IPS-20b (cell line): ENCODE results near the gene PRDM16.
A peak's percentile ranks its signal among the peaks of the same experiment; 100 is the strongest.

Source experiments
- H3K27ac ChIP-seq: one replicate; pipeline ENCODE4 v1.5.1; 2013; ENCODE audit warnings: low read length
- H3K27me3 ChIP-seq: 2 replicates; pipeline ENCODE4 v1.6.1; 2013; ENCODE audit warnings: mild to moderate bottlenecking, low read length, inconsistent platforms; ENCODE audit not compliant: insufficient read depth
- H3K36me3 ChIP-seq: 2 replicates; pipeline ENCODE4 v1.6.1; 2013; ENCODE audit warnings: low read depth, mild to moderate bottlenecking, inconsistent platforms, low read length, moderate library complexity; ENCODE audit not compliant: insufficient read depth
- H3K4me1 ChIP-seq: 2 replicates; pipeline ENCODE4 v1.6.1; 2013; ENCODE audit warnings: mild to moderate bottlenecking, control low read depth, inconsistent platforms, low read length, moderate library complexity; ENCODE audit not compliant: insufficient read depth
- H3K4me3 ChIP-seq: 2 replicates; pipeline ENCODE4 v1.5.1; 2013; ENCODE audit warnings: mild to moderate bottlenecking, low read length, inconsistent platforms
- H3K9ac ChIP-seq: 2 replicates; pipeline ENCODE4 v1.6.1; 2013; ENCODE audit warnings: low read depth, mild to moderate bottlenecking, inconsistent platforms, low read length, moderate library complexity
- H3K9me3 ChIP-seq: 2 replicates; pipeline ENCODE4 v1.6.1; 2013; ENCODE audit warnings: mild to moderate bottlenecking, low read depth, low read length, inconsistent platforms; ENCODE audit not compliant: insufficient read depth

Gene PRDM16

DNA sequence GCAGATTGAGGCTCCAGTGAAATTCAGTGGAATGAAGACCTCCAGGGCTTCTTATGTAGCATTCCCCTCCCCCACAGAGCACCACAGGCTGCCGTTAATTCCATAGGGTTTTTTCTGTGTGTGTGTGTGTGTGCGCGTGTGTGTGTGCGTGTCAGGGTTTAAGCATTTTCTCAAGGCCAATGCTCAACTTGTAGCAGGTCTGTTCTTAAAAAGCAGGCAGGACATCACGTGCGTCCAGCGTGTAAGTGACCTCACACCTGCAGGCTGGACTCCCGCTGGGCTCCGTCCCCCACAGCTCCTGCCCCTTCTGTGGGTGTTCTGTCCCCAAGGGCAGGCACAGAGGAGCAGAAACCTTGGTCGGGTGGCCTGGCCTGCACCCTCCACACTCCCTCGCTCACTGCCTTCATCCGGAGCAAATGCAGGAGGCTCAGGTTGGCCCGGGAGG, 5.3 kb downstream of the PRDM16 start:
- H3K27me3 ChIP-seq, result peaks cover 78% of the 10 kb centered on the region
- peaks cover 14% of the 10 kb centered on the region for H3K4me1 ChIP-seq
- H3K27ac ChIP-seq, result no peak overlapping the region
- H3K4me3 ChIP-seq, result peak overlapping the region; percentile 18; the same call in 1 of the 2 replicates
- H3K9ac ChIP-seq, result no peak overlapping the region
- H3K36me3 ChIP-seq, result no peaks in the 10 kb centered on the region
- no peaks in the 10 kb centered on the region for H3K9me3 ChIP-seq

DNA sequence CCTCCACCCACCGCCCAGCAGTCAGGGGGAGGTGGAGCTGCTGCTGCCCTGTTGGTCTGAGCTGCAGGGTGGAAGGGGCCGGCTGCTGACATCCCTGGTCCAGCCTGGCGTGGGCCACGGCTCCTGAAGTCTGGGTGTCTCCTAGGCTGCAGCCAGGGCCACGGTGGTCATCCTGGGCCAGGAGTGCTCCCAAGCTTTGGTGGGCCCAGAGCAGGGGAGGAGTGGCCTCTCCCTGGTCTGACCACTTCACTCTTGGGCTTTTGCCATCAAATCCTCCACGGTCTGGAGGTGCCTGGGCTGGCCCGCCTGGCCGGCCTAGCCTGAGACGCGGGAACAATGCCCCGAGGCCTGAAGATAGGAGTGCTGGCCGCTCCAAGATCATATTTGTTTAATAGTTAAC, 5.8 kb downstream of the PRDM16 start:
- peaks cover 74% of the 10 kb centered on the region for H3K27me3 ChIP-seq
- H3K9ac ChIP-seq, result no peak overlapping the region
- H3K4me1 ChIP-seq, result peaks cover 14% of the 10 kb centered on the region
- no peaks in the 10 kb centered on the region for H3K36me3 ChIP-seq
- H3K4me3 ChIP-seq, result no peak overlapping the region
- H3K9me3 ChIP-seq, result no peaks in the 10 kb centered on the region
- H3K27ac ChIP-seq, result no peak overlapping the region

DNA sequence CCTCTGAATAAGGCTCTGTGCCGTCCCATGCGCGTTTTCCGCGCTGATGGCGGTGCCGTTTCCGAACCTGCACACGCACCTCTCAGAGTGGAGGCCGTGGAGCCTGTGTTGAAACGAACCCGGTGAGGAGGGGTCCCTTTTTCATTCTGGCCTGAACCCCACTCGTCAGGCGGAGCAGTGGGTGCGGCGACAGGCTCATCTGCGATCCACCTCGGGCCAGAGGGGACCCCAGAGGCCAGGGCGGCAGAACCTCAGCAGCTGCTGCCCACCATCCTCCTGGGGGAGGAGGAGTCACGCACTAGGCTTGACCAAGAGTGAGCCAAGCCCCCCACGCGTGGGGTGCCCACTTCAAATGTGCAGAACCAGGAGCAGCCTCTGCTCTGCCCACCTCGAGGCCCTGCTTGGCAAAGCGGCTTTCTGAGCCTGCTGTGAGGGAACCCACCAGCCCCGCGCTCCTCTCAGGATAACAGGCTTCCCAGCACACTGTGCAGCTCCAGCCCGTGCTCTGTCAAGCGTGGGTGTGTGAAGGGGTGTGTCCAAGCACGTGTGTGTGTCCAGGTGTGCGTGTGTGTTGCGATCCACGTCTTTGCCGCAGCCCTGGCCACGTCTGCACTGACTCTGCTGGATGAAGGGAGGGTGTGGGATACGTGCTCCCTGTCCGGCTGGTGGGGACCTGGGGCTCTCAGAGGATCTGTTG, 6.8 kb downstream of the PRDM16 start:
- peaks cover 66% of the 10 kb centered on the region for H3K27me3 ChIP-seq

DNA sequence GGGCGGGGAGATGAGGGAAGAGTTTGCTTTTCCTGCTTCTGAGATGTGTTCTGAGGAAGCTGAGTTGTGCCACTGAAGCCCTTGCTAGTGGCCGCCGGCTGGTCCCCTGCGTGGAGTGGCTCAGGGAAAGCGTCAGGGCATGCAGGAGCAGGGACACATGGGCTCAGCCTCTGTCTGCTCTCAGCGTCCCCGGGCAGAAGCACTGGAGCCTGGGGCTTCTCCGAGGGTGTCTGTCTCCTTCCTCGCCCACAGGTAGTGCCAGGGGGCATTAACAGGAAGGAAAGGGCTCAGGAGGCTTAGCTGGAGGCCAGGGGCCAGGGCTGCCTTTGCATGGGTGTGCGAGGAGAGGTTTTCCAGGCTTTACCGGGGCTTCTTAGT, 7.3 kb downstream of the PRDM16 start:
- Histone ChIP-seq H3K9me3 (no peaks in the 10 kb centered on the region), H3K27me3 (peaks cover 61% of the 10 kb centered on the region), H3K9ac (no peak overlapping the region), H3K4me1 (peaks cover 14% of the 10 kb centered on the region), H3K4me3 (no peak overlapping the region), H3K36me3 (no peaks in the 10 kb centered on the region), H3K27ac (no peak overlapping the region)

More for the DNA sequence above, 6.8 kb downstream of the PRDM16 start:
- Histone ChIP-seq H3K4me3 (no peak overlapping the region), H3K9me3 (no peaks in the 10 kb centered on the region), H3K27ac (no peak overlapping the region), H3K36me3 (no peaks in the 10 kb centered on the region), H3K9ac (no peak overlapping the region), H3K4me1 (peaks cover 14% of the 10 kb centered on the region)

DNA sequence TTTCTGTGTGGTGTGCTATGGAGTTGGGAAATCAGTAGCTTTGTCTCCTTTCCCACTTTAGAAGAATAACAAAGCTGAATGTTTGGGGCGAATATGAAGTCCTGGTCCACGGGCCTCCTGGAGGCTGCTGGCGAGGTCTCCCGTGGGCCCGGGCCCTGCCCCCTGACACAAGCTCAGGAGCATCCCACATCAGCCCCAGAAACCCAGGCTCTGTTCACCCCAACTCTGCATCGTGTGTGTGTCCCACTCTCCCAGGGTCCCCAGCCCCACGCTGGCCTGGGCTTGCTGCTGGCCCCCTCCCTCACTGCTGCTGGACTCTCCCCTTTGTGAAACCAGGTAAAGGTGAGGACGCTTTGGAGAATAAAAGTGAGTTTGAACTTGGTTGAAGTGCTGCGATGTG, 8.1 kb downstream of the PRDM16 start:
- Histone ChIP-seq H3K36me3 (no peaks in the 10 kb centered on the region), H3K27ac (no peak overlapping the region), H3K9me3 (no peaks in the 10 kb centered on the region), H3K27me3 (peaks cover 53% of the 10 kb centered on the region), H3K9ac (no peak overlapping the region), H3K4me1 (peaks cover 8% of the 10 kb centered on the region), H3K4me3 (no peak overlapping the region)

DNA sequence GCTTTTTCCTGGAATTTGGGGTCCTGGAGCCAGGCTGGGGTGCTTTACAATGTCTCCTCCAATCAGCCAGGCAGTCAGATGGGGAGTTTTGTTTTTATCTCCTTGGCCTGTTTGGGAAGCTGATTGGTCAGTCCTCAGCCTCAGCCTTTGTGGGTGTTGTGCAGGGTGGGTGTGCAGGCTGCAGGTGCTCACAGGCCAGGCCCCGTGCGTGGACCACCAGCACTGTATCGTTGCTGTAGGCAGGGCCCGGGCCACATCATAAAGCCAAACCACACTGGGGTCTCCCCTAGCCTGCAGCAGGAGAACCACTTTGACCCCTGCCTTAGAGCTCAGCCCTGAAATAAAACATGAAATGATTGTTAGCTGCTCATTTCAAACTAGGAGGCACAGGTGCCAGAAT, 8.6 kb downstream of the PRDM16 start:
- H3K4me3 ChIP-seq, result no peak overlapping the region
- no peak overlapping the region for H3K9ac ChIP-seq
- H3K4me1 ChIP-seq, result peaks cover 5% of the 10 kb centered on the region
- no peaks in the 10 kb centered on the region for H3K36me3 ChIP-seq
- H3K9me3 ChIP-seq, result no peaks in the 10 kb centered on the region
- H3K27me3 ChIP-seq, result peaks cover 49% of the 10 kb centered on the region
- H3K27ac ChIP-seq, result no peak overlapping the region

DNA sequence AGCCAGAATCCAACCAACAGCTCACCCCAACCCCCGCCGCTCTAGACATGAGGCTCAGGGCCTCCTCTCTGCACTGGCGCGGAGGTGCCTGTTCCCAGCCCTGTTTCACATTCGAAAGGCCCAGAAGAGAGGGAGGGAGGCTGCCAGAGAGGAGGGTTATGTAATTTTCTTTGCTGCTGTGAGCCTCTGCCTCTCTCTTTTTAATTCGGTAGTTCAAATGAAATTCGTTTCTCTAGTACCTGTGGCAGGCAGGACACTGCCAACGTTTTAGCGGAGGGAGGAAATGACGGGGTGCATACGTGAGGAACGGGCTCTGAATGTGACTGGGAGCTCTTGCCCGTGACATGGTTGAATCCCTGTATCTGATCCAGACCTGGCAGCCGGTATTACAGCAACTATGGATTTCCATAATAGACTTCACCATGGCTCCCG, 9.4 kb downstream of the PRDM16 start:
- no peaks in the 10 kb centered on the region for H3K36me3 ChIP-seq
- H3K27me3 ChIP-seq, result peaks cover 40% of the 10 kb centered on the region

DNA sequence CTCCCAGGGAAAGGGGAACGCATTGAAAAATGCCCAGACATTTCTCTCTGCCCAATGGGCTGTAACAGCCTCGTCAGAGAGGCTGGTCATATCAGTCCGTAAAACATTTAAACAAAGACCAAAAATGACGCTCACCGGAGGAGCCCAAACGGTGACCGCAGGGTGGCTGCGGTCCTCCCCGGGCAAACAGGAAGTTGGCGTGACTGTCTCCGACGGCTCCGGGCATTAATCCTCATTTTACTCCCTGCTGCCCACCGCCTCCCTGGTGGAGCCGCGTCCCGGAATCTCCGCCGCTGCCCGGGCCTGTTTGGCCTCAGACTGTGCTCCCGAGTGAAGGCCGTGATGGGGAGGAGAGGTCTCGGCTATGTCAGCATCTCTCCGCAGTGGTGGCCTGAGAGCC, 9.9 kb downstream of the PRDM16 start:
- Histone ChIP-seq H3K9me3 (no peaks in the 10 kb centered on the region), H3K4me3 (no peak overlapping the region), H3K27ac (no peak overlapping the region), H3K9ac (no peak overlapping the region), H3K4me1 (peaks cover 5% of the 10 kb centered on the region), H3K36me3 (no peaks in the 10 kb centered on the region), H3K27me3 (peaks cover 36% of the 10 kb centered on the region)

More for the DNA sequence above, 9.4 kb downstream of the PRDM16 start:
- Histone ChIP-seq H3K4me3 (no peak overlapping the region), H3K4me1 (peaks cover 5% of the 10 kb centered on the region), H3K9ac (no peak overlapping the region), H3K27ac (no peak overlapping the region), H3K9me3 (no peaks in the 10 kb centered on the region)

DNA sequence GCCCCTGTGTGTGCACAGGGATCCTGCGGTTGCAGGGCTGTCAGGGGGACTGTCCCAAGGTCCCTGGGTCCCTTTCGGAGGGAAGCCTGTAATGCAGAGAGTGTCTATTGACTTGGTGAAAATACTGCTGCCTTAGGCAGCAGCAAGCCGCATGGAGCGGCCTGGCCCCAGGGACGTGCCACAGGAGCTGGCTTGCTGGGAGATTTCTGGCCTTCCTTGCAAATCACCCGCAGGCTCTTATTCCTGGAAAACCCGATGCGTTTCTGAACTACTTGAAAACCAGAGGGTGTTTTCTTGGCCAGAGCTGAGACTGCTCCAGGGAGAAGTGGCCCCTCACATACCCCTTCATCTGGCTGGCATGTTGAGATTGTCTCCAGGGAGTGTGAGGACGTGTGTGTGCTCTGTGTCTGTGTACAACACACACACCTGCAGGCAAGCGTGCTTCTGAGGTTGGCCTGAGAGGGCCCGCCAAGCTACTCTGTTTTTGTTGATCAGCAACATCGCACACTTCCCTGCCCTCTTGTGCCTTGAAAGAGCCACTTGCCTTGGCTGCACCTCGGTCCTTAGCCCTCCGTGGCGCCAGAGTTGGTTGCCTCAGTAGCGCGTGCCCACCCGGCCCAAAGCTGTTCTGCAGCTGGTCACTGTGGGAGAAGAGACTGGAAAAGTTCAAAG, 10.5 kb downstream of the PRDM16 start:
- Histone ChIP-seq H3K9me3 (no peaks in the 10 kb centered on the region), H3K4me1 (peaks cover under 1% of the 10 kb centered on the region; the same call in 1 of the 2 replicates), H3K4me3 (no peak overlapping the region), H3K27ac (no peak overlapping the region), H3K36me3 (no peaks in the 10 kb centered on the region), H3K9ac (no peak overlapping the region), H3K27me3 (peaks cover 29% of the 10 kb centered on the region)

DNA sequence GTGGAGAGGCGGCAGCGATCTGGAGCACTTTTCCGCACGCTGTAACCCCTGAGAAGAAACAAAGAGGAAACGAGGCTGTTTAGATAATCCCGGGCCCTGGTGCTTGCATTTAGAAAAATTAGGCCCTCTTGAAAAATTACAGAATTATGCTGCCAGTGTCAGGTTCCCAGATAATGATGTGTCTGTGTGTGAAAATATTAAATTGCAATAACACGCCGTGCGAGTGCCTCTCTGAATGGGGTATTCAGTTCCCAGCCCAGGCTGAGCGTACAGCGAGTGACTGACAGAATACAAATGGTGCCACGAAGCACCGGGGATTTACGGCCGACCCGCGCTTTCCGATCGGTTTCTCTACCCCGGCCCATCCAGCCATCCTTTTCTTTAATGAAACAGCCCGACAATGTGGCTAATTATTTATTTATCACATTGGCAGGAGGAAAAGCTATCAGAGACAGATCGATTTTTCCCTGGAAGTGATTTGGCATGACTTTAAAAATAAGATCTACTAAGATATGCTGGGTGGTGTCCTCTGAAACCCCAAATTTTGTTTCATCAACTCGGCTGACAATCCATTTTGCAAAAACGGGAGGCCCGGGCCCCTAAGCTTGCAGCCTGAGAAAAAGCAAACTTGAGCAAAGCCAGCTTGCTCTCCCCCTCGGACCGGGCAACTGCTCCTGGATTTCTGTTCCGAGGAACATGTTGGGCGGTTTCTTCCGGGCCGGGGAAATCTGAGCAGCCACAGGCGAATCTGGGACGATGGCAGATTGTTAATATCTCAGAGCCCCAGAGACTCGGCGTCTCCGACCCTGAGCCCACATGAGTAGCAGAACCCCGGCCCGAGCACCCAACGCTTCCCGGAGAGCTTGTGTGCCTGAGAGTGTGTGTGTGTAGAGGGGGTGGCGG, 11.3 kb downstream of the PRDM16 start:
- Histone ChIP-seq H3K9me3 (no peaks in the 10 kb centered on the region), H3K27me3 (peaks cover 21% of the 10 kb centered on the region), H3K4me3 (no peak overlapping the region), H3K4me1 (no peaks in the 10 kb centered on the region), H3K36me3 (no peaks in the 10 kb centered on the region), H3K27ac (no peak overlapping the region), H3K9ac (no peak overlapping the region)

DNA sequence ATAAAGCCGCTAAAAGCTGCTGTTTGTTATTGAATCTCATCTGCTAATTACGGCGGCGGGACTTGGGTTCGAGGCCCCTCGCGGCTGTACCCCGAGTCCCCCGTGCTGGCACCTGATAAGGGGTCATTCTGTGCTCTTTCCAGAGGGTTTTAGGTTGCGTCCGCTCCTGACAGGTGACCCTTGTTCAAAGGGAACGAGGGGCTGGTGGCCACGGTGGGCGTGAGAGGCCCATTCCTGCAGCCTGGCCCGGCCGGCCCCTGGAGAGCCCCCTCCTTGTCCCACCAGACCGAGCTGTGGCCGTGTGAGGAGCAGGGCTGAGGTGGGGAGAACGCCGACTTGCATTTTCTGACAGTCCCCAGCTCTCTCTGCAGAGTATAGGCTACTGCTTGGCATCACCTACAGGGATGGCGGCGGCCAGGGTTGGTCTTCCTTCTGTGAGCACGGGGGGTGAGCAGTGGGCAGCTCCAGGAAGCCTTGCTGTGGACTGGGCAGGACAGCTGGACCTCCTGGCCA, 12.2 kb downstream of the PRDM16 start:
- H3K4me1 ChIP-seq, result no peaks in the 10 kb centered on the region
- H3K4me3 ChIP-seq, result no peak overlapping the region
- no peak overlapping the region for H3K27ac ChIP-seq
- peaks cover 12% of the 10 kb centered on the region for H3K27me3 ChIP-seq
- no peaks in the 10 kb centered on the region for H3K36me3 ChIP-seq
- no peak overlapping the region for H3K9ac ChIP-seq
- H3K9me3 ChIP-seq, result no peaks in the 10 kb centered on the region
